Motor neuron (in vitro differentiated cells): ENCODE results near the gene RPS19. TPM values are rescaled to one million over a fixed set of nuclear protein-coding genes. Genes with fewer than 3 reads are reported as not detected.

Source experiments
- ATAC-seq, 8 experiments: fragments of 200-7000 bp; cut with Tn5 transposase; replicated peaks in 6 of 8; 2 replicates each; pipeline ENCODE4 v1.8.0; 2021; ENCODE audit warnings: mild to moderate bottlenecking in 8 of 8, moderate library complexity in 8 of 8
- H3K27ac ChIP-seq, 2 donors: fragments of 250-450 bp; sonication (Bioruptor Pico); 2 replicates each; pipeline ENCODE4 v1.9.0; 2021; ENCODE audit warnings: antibody characterized with exemption in 2 of 2, mild to moderate bottlenecking in 2 of 2, moderate library complexity in 1 of 2
- H3K4me1 ChIP-seq, 2 donors: fragments of 250-450 bp; sonication (Bioruptor Pico); replicated peaks in 1 of 2; 2 replicates each; pipeline ENCODE4 v1.6.1; 2021; ENCODE audit warnings: antibody characterized with exemption in 2 of 2, mild to moderate bottlenecking in 2 of 2, moderate library complexity in 1 of 2
- H3K4me3 ChIP-seq, 5 donors: fragments of 250-450 bp; sonication (Bioruptor Pico); 2 replicates each; pipeline ENCODE4 v1.9.0; 2021; ENCODE audit warnings: antibody characterized with exemption in 5 of 5, mild to moderate bottlenecking in 5 of 5, moderate library complexity in 4 of 5
- WGBS, 10 experiments: fragments of 450-650 bp; shearing (Covaris generic); methylation state at CpG; one replicate each; pipeline ENCODE4 v1.0.0; 2022; 5-methylcytosine and 5-hydroxymethylcytosine counted together
- in situ Hi-C, 9 experiments: fragments of 400-800 bp; cut with MboI; loops; one replicate each; pipeline ENCODE4 v1.15.0; 2021; ENCODE audit warnings: low sequenced_read_pairs in 9 of 9, low pct_unique_long_range_greater_than_20kb in 2 of 9; ENCODE audit not compliant: unreplicated experiment in 9 of 9
- total RNA-seq, 8 experiments: library from RNA; unstranded; fragments of 300-600 nt; gene quantifications; 2 replicates each; pipeline versions ENCODE4 v1.2.3 to v1.2.4, GENCODE V29; 2022

RPS19 gene
- total RNA-seq, 8 experiments from 2014 or later, result 2,323 to 4,988 (median 4,056) TPM

- in situ Hi-C loops, result loop anchor here in 1 of 9 experiments (10.0 kb wide), 1 partner anchor 68 kb away; the partner anchor contains the start of gene RABAC1
- H3K27ac ChIP-seq, result no peak overlapping the region
- peaks cover 9 to 12% of the 10 kb centered on the region in 2 donors for H3K4me1 ChIP-seq
- ATAC-seq, result peak in 2 of 8 experiments; percentile 6 to 14
- no peak overlapping the region for H3K4me3 ChIP-seq
- 35 to 87% (median 74%) methylated on average over 1 to 12 of the region's 13 CpGs; no CpG with 5 or more reads in 2 of the 10 experiments for WGBS, 10 experiments
Observed at GRCh38 chr19:41886761-41887710, 27.0 kb downstream of the RPS19 start.

GRCh38 chr19:41887711-41888382 lies 27.8 kb downstream of the RPS19 start:
- in situ Hi-C loops, result loop anchor here in 1 of 9 experiments (10.0 kb wide), 1 partner anchor 67 kb away; the partner anchor contains the start of gene RABAC1
- peak in 2 of 8 experiments; percentile 35 to 39 for ATAC-seq
- 60 to 71% methylated on average over 1 to 10 of the region's 17 CpGs; no CpG with 5 or more reads in 8 of the 10 experiments for WGBS, 10 experiments
- H3K4me1 ChIP-seq, result peaks cover 9 to 12% of the 10 kb centered on the region in 2 donors
- no peak overlapping the region for H3K4me3 ChIP-seq
- no peak overlapping the region for H3K27ac ChIP-seq

DNA sequence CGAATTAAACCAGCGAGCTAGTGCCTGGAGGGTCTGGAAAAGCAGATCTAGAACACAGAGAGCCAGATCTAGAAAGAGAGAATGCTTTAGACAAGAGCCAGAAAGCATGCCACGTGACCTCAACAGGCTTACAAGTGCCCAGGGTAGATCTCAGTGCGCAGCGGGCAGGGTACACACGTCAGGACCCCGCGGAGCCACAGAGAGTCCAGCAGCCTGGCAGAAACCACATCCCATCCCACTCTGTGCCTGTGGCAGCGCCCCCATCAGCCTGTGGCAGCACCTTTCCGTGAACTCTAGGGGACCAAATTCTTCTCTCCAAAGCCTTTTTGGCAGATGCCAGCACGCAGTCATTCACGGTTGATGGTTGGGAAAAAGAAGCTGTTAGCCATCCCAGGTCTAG lies 28.9 kb downstream of the RPS19 start:
- H3K4me3 ChIP-seq, result no peak overlapping the region
- ATAC-seq, result no peak
- in situ Hi-C loops, result loop anchor here in 1 of 9 experiments (10.0 kb wide), 1 partner anchor 66 kb away; the partner anchor contains the start of gene RABAC1
- peaks cover 6% of the 10 kb centered on the region in 2 donors for H3K4me1 ChIP-seq
- 80 to 100% (median 86%) methylated on average over 1 to 2 of the region's 12 CpGs; no CpG with 5 or more reads in 6 of the 10 experiments for WGBS, 10 experiments
- H3K27ac ChIP-seq, result no peak overlapping the region

GRCh38 chr19:41889896-41890295 lies 29.8 kb downstream of the RPS19 start:
- H3K4me3 ChIP-seq, result no peak overlapping the region
- peaks cover 4% of the 10 kb centered on the region in 2 donors for H3K4me1 ChIP-seq
- no peak overlapping the region for H3K27ac ChIP-seq
- no peak for ATAC-seq
- 90 to 100% (median 98%) methylated on average over 1 to 4 of the region's 8 CpGs; no CpG with 5 or more reads in 4 of the 10 experiments for whole genome bisulfite sequencing, 10 experiments
- in situ Hi-C loops, result loop anchor here in 1 of 9 experiments (10.0 kb wide), 1 partner anchor 65 kb away; the partner anchor contains the start of gene RABAC1

- ATAC-seq, result no peak
- in situ Hi-C loops, result no loop called here
- Histone ChIP-seq H3K4me1 (no peaks in the 10 kb centered on the region), H3K4me3 (no peak overlapping the region), H3K27ac (no peak overlapping the region)
- WGBS, 10 experiments, result 79 to 100% (median 92%) methylated on average over 2 to 4 of the region's 4 CpGs; no CpG with 5 or more reads in 5 of the 10 experiments
Observed at GRCh38 chr19:41890936-41891335, 30.9 kb downstream of the RPS19 start.

- in situ Hi-C loops, result no loop called here
- 80 to 93% (median 88%) methylated on average over 2 to 5 of the region's 34 CpGs; no CpG with 5 or more reads in 6 of the 10 experiments for WGBS, 10 experiments
- Histone ChIP-seq H3K4me3 (no peak overlapping the region), H3K27ac (no peak overlapping the region), H3K4me1 (no peaks in the 10 kb centered on the region)
- no peak for ATAC-seq
Observed at GRCh38 chr19:41892173-41892902, 32.3 kb downstream of the RPS19 start.

DNA sequence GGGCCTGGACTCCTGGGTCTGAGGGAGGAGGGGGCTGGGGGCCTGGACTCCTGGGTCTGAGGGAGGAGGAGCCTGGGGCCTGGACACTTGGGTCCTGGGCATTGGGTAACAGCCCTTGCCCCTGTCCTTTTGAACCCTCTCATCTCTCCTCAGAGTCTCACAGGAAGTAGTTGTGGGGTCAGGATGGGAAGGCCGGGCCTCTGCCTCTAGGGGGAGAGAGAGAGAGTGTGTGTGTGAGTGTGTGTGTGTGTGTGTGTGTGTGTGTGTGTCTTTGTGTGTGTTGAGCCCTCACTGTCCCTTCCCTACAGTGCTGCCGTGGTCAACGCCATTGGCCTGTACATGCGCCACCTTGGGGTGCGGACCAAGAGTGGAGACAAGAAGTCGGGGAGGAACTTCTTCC lies 33.8 kb downstream of the RPS19 start:
- peak in 3 of 8 experiments; percentile 5 to 26 (median 8) for ATAC-seq
- in situ Hi-C loops, result no loop called here
- WGBS, 10 experiments, result 94 to 100% (median 95%) methylated on average over 2 to 4 of the region's 6 CpGs; no CpG with 5 or more reads in 7 of the 10 experiments
- H3K27ac ChIP-seq, result no peak overlapping the region
- H3K4me1 ChIP-seq, result no peaks in the 10 kb centered on the region
- no peak overlapping the region for H3K4me3 ChIP-seq

- Histone ChIP-seq H3K4me1 (no peaks in the 10 kb centered on the region), H3K27ac (no peak overlapping the region), H3K4me3 (no peak overlapping the region)
- in situ Hi-C loops, result no loop called here
- WGBS, 10 experiments, result 75 to 93% (median 84%) methylated on average over 1 to 7 of the region's 14 CpGs; no CpG with 5 or more reads in 4 of the 10 experiments
- peak in 1 of 8 experiments; percentile 1 for ATAC-seq
Observed at GRCh38 chr19:41894350-41894749, 34.3 kb downstream of the RPS19 start.

DNA sequence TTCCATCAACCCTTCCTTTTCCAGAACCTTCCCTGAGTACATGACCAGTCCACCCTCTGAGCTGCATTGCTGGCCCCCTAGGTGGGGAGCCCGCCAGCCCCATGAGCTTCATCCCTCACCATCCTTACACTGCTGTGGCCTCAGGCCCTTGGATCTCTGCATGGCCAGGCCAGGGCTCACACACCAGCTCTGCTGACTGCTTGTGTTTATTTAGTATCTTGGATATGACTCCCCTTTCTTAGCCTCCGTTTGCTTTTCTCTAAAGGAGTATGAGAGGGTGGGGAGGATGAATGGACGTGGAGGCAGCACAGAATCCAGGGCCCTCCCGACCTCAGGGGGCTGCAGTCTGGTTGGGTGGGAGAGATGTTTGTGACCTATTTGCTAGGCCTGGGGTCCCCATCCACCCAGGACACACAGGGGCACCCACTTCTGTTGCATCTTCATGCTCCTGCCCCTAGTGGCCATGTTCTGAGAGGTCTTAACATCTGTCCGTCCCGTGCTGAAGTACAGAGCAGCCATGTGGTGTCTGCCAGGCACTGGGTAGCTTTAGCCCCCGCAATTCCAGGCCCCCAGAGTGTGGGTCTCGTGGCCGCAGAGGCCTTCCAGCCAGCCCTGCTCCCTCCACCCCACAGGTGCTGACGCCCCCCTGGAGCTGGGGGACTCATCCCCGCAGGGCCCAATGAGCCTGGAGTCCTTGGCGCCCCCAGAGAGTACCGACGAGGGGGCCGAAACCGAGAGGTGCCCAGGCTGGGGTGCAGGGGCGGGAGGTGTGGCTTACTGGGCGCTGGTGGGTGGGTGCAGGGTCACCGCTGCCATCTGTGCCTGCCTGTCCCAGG lies 35.9 kb downstream of the RPS19 start:
- H3K27ac ChIP-seq, result no peak overlapping the region
- in situ Hi-C loops, result no loop called here
- H3K4me3 ChIP-seq, result no peak overlapping the region
- peak in 6 of 8 experiments; percentile 20 to 81 (median 36) for ATAC-seq
- H3K4me1 ChIP-seq, result no peaks in the 10 kb centered on the region
- WGBS, 10 experiments, result 50 to 100% (median 83%) methylated on average over 1 to 4 of the region's 19 CpGs; no CpG with 5 or more reads in 2 of the 10 experiments

- no peak overlapping the region for H3K27ac ChIP-seq
- no peak for ATAC-seq
- no peaks in the 10 kb centered on the region for H3K4me1 ChIP-seq
- no peak overlapping the region for H3K4me3 ChIP-seq
- in situ Hi-C loops, result no loop called here
- WGBS, 10 experiments, result no CpG with 5 or more reads among the region's 1 CpG
Observed at GRCh38 chr19:41896581-41896942, 36.5 kb downstream of the RPS19 start.

- H3K4me1 ChIP-seq, result no peaks in the 10 kb centered on the region
- ATAC-seq, result peak in 1 of 8 experiments; percentile 9
- in situ Hi-C loops, result no loop called here
- WGBS, 10 experiments, result no CpG with 5 or more reads among the region's 3 CpGs
- H3K27ac ChIP-seq, result no peak overlapping the region
- no peak overlapping the region for H3K4me3 ChIP-seq
Observed at GRCh38 chr19:41897181-41897580, 37.1 kb downstream of the RPS19 start.

GRCh38 chr19:41897820-41898219 lies 37.8 kb downstream of the RPS19 start:
- H3K4me3 ChIP-seq, result no peak overlapping the region
- ATAC-seq, result no peak
- no peak overlapping the region for H3K27ac ChIP-seq
- in situ Hi-C loops, result no loop called here
- H3K4me1 ChIP-seq, result no peaks in the 10 kb centered on the region
- 75 to 100% (median 94%) methylated on average over 1 to 8 of the region's 24 CpGs; no CpG with 5 or more reads in 6 of the 10 experiments for whole genome bisulfite sequencing, 10 experiments
